ENCODE measurements around the gene OPHN1. TPM values are rescaled to one million over a fixed set of nuclear protein-coding genes. Genes with fewer than 3 reads are reported as not detected.

The OPHN1 gene
- total and polyA plus RNA-seq, 10 of the 15 experiments (the other 5 are each of a cell fraction or from before 2014, with no cell fraction given), result under 0.01 to 0.03 (median 0.03) TPM; not detected in 6

- 0% methylated on average over 2 of the region's 2 CpGs for WGBS (ENCODE audit: insufficient coverage, insufficient replicate concordance, low lambda C conversion rate, missing lambda C conversion rate)
- Histone ChIP-seq H3K9ac (ENCODE audit: control insufficient read depth, insufficient read depth, low read length) (no peak overlapping the region), H3K4me3 (no peak overlapping the region), H3K36me3 (ENCODE audit: control insufficient read depth in 2 of 2, insufficient read depth in 2 of 2, low read length in 1 of 2) (no peaks in the 10 kb centered on the region), H3K9me3 (replicated peaks; ENCODE audit: control insufficient read depth, insufficient read depth, low read length) (no peaks in the 10 kb centered on the region; the same call in 2 of the 3 replicates), H3K79me2 (ENCODE audit: control insufficient read depth, insufficient read depth, low read length) (no peaks in the 10 kb centered on the region), H3K4me1 (ENCODE audit: control insufficient read depth, insufficient read depth, low read length) (no peaks in the 10 kb centered on the region), H4K20me1 (ENCODE audit: control insufficient read depth, insufficient read depth) (no peaks in the 10 kb centered on the region), H2AFZ (ENCODE audit: control insufficient read depth, low read depth, low read length) (no peak overlapping the region), H3K4me2 (ENCODE audit: control insufficient read depth, insufficient read depth) (no peak overlapping the region), H3K27me3 (replicated peaks in 1 of 2; ENCODE audit: control insufficient read depth in 2 of 2, insufficient read depth in 2 of 2, low read length in 1 of 2) (no peaks in the 10 kb centered on the region; a peak in 1 of 4 replicates), H3K27ac (ENCODE audit: control insufficient read depth, insufficient read depth) (no peak overlapping the region)
- TF ChIP-seq SMAD5 (IDR thresholded peaks at IDR 0.05; ENCODE audit: low read depth) (no peak), MTA2 (IDR thresholded peaks at IDR 0.05; ENCODE audit: low read depth) (no peak), SMARCA5 (IDR thresholded peaks at IDR 0.05) (no peak), HDAC6 (IDR thresholded peaks at IDR 0.05; ENCODE audit: unreplicated experiment) (no peak), HDGF (IDR thresholded peaks at IDR 0.05) (no peak)
- CTCF ChIA-PET, result no interaction called here
- SMC1A ChIA-PET (ENCODE audit: uncharacterized antibody, unreplicated experiment), result no interaction called here
- POLR2A ChIA-PET, result no interaction called here
- intact Hi-C loops (cut with micrococcal nuclease; ENCODE audit: unreplicated experiment) (no loop called here), in situ Hi-C loops (cut with MboI) (no loop called here)
- no peak for ATAC-seq
- BruUV-seq (replicated peaks), result no TSS peak
- DNase-seq (ENCODE audit: low read depth, low spot score), result no peak
- FAIRE-seq, result no peak
- RAD21 ChIA-PET (ENCODE audit: unreplicated experiment), result no interaction called here
Observed at GRCh38 chrX:68431836-68432235, 1.5 kb downstream of the OPHN1 start.

- TF ChIP-seq SMAD5 (IDR thresholded peaks at IDR 0.05; ENCODE audit: low read depth) (no peak), BMI1 (IDR thresholded peaks at IDR 0.05; ENCODE audit: borderline replicate concordance) (no peak), NR2F1 (conservative IDR thresholded peaks at IDR 0.05) (no peak), ZNF592 (IDR thresholded peaks at IDR 0.05) (no peak), REST (IDR thresholded peaks at IDR 0.05; ENCODE audit: low read depth, low read length) (no peak)
- Histone ChIP-seq H3K9me3 (replicated peaks; ENCODE audit: control insufficient read depth, insufficient read depth, low read length) (no peaks in the 10 kb centered on the region; the same call in 2 of the 3 replicates), H3K79me2 (ENCODE audit: control insufficient read depth, insufficient read depth, low read length) (no peaks in the 10 kb centered on the region), H3K4me2 (ENCODE audit: control insufficient read depth, insufficient read depth) (no peak overlapping the region), H3K4me3 (no peak overlapping the region), H3K4me1 (ENCODE audit: control insufficient read depth, insufficient read depth, low read length) (no peaks in the 10 kb centered on the region), H3K27ac (ENCODE audit: control insufficient read depth, insufficient read depth) (no peak overlapping the region), H2AFZ (ENCODE audit: control insufficient read depth, low read depth, low read length) (no peak overlapping the region), H3K36me3 (ENCODE audit: control insufficient read depth in 2 of 2, insufficient read depth in 2 of 2, low read length in 1 of 2) (no peaks in the 10 kb centered on the region), H4K20me1 (ENCODE audit: control insufficient read depth, insufficient read depth) (no peaks in the 10 kb centered on the region), H3K9ac (ENCODE audit: control insufficient read depth, insufficient read depth, low read length) (no peak overlapping the region), H3K27me3 (replicated peaks in 1 of 2; ENCODE audit: control insufficient read depth in 2 of 2, insufficient read depth in 2 of 2, low read length in 1 of 2) (no peaks in the 10 kb centered on the region; a peak in 1 of 4 replicates)
- 18% methylated on average over 10 of the region's 10 CpGs for WGBS (ENCODE audit: insufficient coverage, insufficient replicate concordance, low lambda C conversion rate, missing lambda C conversion rate)
- intact Hi-C loops (cut with micrococcal nuclease; ENCODE audit: unreplicated experiment), result no loop called here
- no TSS peak for BruUV-seq (replicated peaks)
- ChIA-PET RAD21 (ENCODE audit: unreplicated experiment) (no interaction called here), SMC1A (ENCODE audit: uncharacterized antibody, unreplicated experiment) (no interaction called here), POLR2A (no interaction called here), CTCF (no interaction called here)
- FAIRE-seq (no peak), DNase-seq (ENCODE audit: low read depth, low spot score) (no peak), ATAC-seq (no peak)
- in situ Hi-C loops (cut with MboI), result no loop called here
Observed at GRCh38 chrX:68429216-68429615, 4.1 kb downstream of the OPHN1 start.
